K562 (cell line): Measurements from ENCODE around the gene KLHL29. TPM values are rescaled to one million over a fixed set of nuclear protein-coding genes. Genes with fewer than 3 reads are reported as not detected.

Experiments
- AFF1 ChIP-seq, 2 experiments: fragments of 450-650 bp; IDR thresholded peaks; 2 replicates each; pipeline ENCODE4 v1.6.1; 2018; ENCODE audit warnings: mild to moderate bottlenecking in 2 of 2, low read depth in 1 of 2; ENCODE audit not compliant: partially characterized antibody in 2 of 2
- ATF7 ChIP-seq: fragments of 450-650 bp; IDR thresholded peaks from 2 replicates; pipeline ENCODE4 v1.7.1; 2014; ENCODE audit warnings: mild to moderate bottlenecking, moderate library complexity
- DLX4 ChIP-seq: fragments of 250-450 bp; sonication (Bioruptor Pico); IDR thresholded peaks from 2 replicates; pipeline ENCODE4 v1.6.1; 2021; ENCODE audit warnings: mild to moderate bottlenecking
- EZH2 ChIP-seq: IDR thresholded peaks from 2 replicates; pipeline ENCODE4 v1.6.1; 2012; ENCODE audit warnings: low read depth, mild to moderate bottlenecking, inconsistent platforms, low read length, borderline replicate concordance
- MECOM ChIP-seq: fragments of 250-450 bp; sonication (Bioruptor Pico); IDR thresholded peaks from 2 replicates; pipeline ENCODE4 v1.8.0; 2022; ENCODE audit warnings: inconsistent platforms
- PTTG1 ChIP-seq: fragments of 450-650 bp; IDR thresholded peaks from 2 replicates; pipeline ENCODE4 v1.6.1; 2016; ENCODE audit warnings: low read depth, mild to moderate bottlenecking, missing genetic modification characterization, missing compliant biosample characterization
- RBBP5 ChIP-seq: fragments of 200-600 bp; sonication (generic); IDR thresholded peaks from 2 replicates; pipeline ENCODE4 v1.6.1; 2012; ENCODE audit warnings: borderline replicate concordance, mild to moderate bottlenecking, low read length, control low read depth, inconsistent platforms; ENCODE audit not compliant: insufficient read depth, poor library complexity, severe bottlenecking
- ZBED1 ChIP-seq: IDR thresholded peaks from 2 replicates; pipeline ENCODE4 v1.6.1; 2014
- ZNF609 ChIP-seq: sonication (generic); formaldehyde crosslinking; IDR thresholded peaks from 2 replicates; pipeline ENCODE4 v1.8.1; 2023; ENCODE audit warnings: missing genetic modification reagents, mild to moderate bottlenecking, borderline replicate concordance
- ZSCAN29 ChIP-seq: fragments of 450-650 bp; IDR thresholded peaks from 2 replicates; pipeline ENCODE4 v1.6.1; 2017
- polyA plus RNA-seq, 8 experiments: library from polyadenylated mRNA; depleted of rRNA in 4 of 8; stranded (reverse) in 5 of 8; unstranded in 3 of 8; fragments of >200 nt; fragmentation: Nextera tagmentation in 2 of 8; fragmentation: Illumina TruSeq in 1 of 8; extraction: Ambion mirVana in 2 of 8; extraction: Trizol in 1 of 8; gene quantifications; 2 replicates each; pipeline versions ENCODE4 v1.2.1 to v1.2.3, GENCODE V29; 2011 to 2014; ENCODE audit warnings: inconsistent platforms in 1 of 8, missing spikeins in 1 of 8
- total RNA-seq, 7 experiments: library from RNA; depleted of rRNA in 6 of 7; stranded (reverse); fragments of >200 nt in 6 of 7; fragmentation: Illumina TruSeq in 2 of 7; extraction: Trizol in 2 of 7; gene quantifications; 2 replicates each; pipeline versions ENCODE4 v1.2.1 to v1.2.3, GENCODE V29; 2011 to 2021; ENCODE audit warnings: low replicate concordance in 1 of 7

Gene KLHL29
- total and polyA plus RNA-seq, 9 of the 15 experiments (the other 6 are each of a cell fraction or from before 2014, with no cell fraction given), result 0.03 to 0.31 (median 0.08) TPM; not detected in 1

GRCh38 chr2:23708771-23709170 is 323.8 kb downstream of the KLHL29 start (continued):
- TF ChIP-seq AFF1 (IDR thresholded peaks at IDR 0.05; ENCODE audit: low read depth in 1 of 2, partially characterized antibody in 2 of 2), result no peak
- TF ChIP-seq RBBP5, result no peak
- TF ChIP-seq DLX4 (CRISPR knock-in tag), result no peak
- TF ChIP-seq MECOM (CRISPR knock-in tag), result no peak
- no peak for TF ChIP-seq ZSCAN29
- no peak for TF ChIP-seq EZH2
- no peak for TF ChIP-seq ATF7
- no peak for TF ChIP-seq PTTG1 (tag)
- TF ChIP-seq ZNF609 (CRISPR knock-in tag), result no peak
- TF ChIP-seq ZBED1, result no peak
